ENCODE data around the gene CFAP299. TPM values are rescaled to one million over a fixed set of nuclear protein-coding genes. Genes with fewer than 3 reads are reported as not detected.

CFAP299 gene
- total and polyA plus RNA-seq, 2 of the 8 experiments (the other 6 are each of a cell fraction or from before 2014, with no cell fraction given) = not detected

GRCh38 chr4:80462621-80463091 lies 127.1 kb downstream of the CFAP299 start (continued):
- TF ChIP-seq CHD7 (IDR thresholded peaks at IDR 0.05; ENCODE audit: insufficient replicate concordance, low read length) = no peak
- no peak for TF ChIP-seq RBBP5 (IDR thresholded peaks at IDR 0.05; ENCODE audit: borderline replicate concordance, low read depth, low read length)
- TF ChIP-seq, protein P1, sequence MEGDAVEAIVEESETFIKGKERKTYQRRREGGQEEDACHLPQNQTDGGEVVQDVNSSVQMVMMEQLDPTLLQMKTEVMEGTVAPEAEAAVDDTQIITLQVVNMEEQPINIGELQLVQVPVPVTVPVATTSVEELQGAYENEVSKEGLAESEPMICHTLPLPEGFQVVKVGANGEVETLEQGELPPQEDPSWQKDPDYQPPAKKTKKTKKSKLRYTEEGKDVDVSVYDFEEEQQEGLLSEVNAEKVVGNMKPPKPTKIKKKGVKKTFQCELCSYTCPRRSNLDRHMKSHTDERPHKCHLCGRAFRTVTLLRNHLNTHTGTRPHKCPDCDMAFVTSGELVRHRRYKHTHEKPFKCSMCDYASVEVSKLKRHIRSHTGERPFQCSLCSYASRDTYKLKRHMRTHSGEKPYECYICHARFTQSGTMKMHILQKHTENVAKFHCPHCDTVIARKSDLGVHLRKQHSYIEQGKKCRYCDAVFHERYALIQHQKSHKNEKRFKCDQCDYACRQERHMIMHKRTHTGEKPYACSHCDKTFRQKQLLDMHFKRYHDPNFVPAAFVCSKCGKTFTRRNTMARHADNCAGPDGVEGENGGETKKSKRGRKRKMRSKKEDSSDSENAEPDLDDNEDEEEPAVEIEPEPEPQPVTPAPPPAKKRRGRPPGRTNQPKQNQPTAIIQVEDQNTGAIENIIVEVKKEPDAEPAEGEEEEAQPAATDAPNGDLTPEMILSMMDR (IDR thresholded peaks at IDR 0.05; ENCODE audit: control extremely low read depth in 1 of 3, insufficient read depth in 1 of 3, low read depth in 1 of 3, low read length in 3 of 3) = no peak
